Progenitor cell of endocrine pancreas (in vitro differentiated cells): ENCODE results near the gene HOXD11. TPM values are rescaled to one million over a fixed set of nuclear protein-coding genes. Genes with fewer than 3 reads are reported as not detected.

Experiments
- DNase-seq: peaks from one replicate; pipeline ENCODE4 v3.0.0; 2021; ENCODE audit warnings: low spot score; ENCODE audit not compliant: unreplicated experiment
- H3K27ac Mint-ChIP-seq: 2 replicates; pipeline ENCODE4 v1.8.0; 2021; ENCODE audit warnings: mild to moderate bottlenecking, moderate library complexity, mixed read lengths
- H3K27me3 Mint-ChIP-seq: 2 replicates; pipeline ENCODE4 v1.8.0; 2021; ENCODE audit warnings: mixed read lengths
- H3K36me3 Mint-ChIP-seq: 2 replicates; pipeline ENCODE4 v1.8.0; 2022; ENCODE audit warnings: mixed read lengths; ENCODE audit not compliant: insufficient read depth
- H3K4me1 Mint-ChIP-seq: 2 replicates; pipeline ENCODE4 v1.8.0; 2021; ENCODE audit warnings: low read depth, mixed read lengths
- H3K4me3 Mint-ChIP-seq: 2 replicates; pipeline ENCODE4 v1.8.0; 2021; ENCODE audit warnings: low read depth, mild to moderate bottlenecking, moderate library complexity, mixed read lengths
- H3K9me3 Mint-ChIP-seq: 2 replicates; pipeline ENCODE4 v1.8.0; 2021; ENCODE audit warnings: low read depth, mixed read lengths
- total RNA-seq: library from RNA; stranded (reverse); gene quantifications from 2 replicates; pipeline ENCODE4 v1.2.1, GENCODE V29; 2021
- TF ChIP-seq, protein P1 (sequence below): fragments of 200-600 bp; sonication (generic); IDR thresholded peaks from one replicate; pipeline ENCODE4 v1.5.0; 2021; ENCODE audit warnings: antibody characterized with exemption, mild to moderate bottlenecking; ENCODE audit not compliant: unreplicated experiment

The HOXD11 gene
- total RNA-seq, 1 donor from 2014 or later, result not detected

DNA sequence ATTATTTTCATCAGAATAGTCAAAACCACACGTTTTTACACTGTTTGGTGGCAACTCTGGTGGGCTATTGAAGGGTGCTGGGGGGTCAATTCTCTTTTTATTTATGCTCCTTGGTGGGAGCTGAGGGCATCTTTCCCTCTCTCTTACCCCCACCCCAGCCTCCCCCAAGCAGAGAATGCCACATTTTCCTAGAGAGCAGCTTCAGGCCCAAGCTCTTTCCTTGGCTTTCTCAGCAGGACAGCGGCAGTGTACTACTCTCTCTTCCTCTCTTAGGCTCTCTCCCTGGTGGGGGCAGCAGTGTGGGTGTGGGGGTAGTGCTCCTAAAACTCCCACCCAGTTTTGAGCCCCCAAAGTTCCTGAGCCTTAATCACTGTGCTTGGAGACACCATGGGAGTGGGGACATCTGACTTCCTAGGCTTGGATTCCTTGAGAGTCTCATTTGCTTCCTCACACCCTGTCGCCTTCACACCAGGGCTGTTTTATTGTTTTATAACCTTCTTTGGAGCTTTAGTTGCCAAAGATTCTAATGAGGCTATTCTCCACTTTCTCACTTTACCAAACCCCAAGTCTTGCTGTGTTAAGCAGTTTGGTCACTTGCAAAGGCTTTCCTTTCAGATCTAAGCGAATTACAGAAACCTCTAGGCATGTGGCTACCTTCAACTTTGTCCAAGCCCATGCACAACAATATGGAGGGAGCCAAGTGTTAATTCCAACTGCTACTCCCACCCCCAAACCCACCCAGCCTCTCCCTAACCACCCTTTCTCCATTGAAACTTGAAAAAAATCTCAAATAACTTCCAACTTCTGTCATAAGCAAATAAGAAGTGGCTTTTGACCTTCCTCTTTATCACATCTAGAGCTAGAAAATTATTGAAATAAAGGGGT is 38.2 kb downstream of the HOXD11 start:
- no peak for DNase-seq
- no peak overlapping the region for H3K27ac Mint-ChIP-seq
- peaks cover 97% of the 10 kb centered on the region for H3K27me3 Mint-ChIP-seq
- TF ChIP-seq, protein P1, sequence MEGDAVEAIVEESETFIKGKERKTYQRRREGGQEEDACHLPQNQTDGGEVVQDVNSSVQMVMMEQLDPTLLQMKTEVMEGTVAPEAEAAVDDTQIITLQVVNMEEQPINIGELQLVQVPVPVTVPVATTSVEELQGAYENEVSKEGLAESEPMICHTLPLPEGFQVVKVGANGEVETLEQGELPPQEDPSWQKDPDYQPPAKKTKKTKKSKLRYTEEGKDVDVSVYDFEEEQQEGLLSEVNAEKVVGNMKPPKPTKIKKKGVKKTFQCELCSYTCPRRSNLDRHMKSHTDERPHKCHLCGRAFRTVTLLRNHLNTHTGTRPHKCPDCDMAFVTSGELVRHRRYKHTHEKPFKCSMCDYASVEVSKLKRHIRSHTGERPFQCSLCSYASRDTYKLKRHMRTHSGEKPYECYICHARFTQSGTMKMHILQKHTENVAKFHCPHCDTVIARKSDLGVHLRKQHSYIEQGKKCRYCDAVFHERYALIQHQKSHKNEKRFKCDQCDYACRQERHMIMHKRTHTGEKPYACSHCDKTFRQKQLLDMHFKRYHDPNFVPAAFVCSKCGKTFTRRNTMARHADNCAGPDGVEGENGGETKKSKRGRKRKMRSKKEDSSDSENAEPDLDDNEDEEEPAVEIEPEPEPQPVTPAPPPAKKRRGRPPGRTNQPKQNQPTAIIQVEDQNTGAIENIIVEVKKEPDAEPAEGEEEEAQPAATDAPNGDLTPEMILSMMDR, result no peak
- H3K9me3 Mint-ChIP-seq, result no peaks in the 10 kb centered on the region
- H3K4me1 Mint-ChIP-seq, result no peaks in the 10 kb centered on the region
- H3K4me3 Mint-ChIP-seq, result no peak overlapping the region
- no peaks in the 10 kb centered on the region for H3K36me3 Mint-ChIP-seq

DNA sequence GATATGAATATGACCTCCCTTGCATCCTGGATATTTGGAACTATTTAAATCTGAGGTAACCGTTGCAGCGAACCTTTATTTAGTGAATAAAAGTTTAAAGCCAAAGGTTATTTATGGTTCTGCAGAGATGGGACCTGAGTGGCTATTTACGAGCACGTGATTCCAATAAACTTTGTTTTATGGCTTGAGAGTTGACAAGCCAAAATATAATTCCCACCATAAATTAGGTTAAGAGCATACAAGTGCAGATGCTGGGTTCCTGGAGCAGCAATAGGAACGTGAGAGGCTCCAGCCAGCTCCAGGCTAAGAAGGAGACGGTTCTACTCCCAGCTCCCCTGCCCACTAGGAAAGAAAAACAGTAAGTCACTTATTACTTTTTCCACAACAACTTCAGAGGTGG is 39.0 kb downstream of the HOXD11 start:
- DNase-seq, result no peak
- Mint-ChIP-seq H3K4me3 (no peak overlapping the region), H3K27me3 (peaks cover 100% of the 10 kb centered on the region), H3K4me1 (no peaks in the 10 kb centered on the region), H3K36me3 (no peaks in the 10 kb centered on the region), H3K9me3 (no peaks in the 10 kb centered on the region), H3K27ac (no peak overlapping the region)
- TF ChIP-seq, protein P1, result no peak

DNA sequence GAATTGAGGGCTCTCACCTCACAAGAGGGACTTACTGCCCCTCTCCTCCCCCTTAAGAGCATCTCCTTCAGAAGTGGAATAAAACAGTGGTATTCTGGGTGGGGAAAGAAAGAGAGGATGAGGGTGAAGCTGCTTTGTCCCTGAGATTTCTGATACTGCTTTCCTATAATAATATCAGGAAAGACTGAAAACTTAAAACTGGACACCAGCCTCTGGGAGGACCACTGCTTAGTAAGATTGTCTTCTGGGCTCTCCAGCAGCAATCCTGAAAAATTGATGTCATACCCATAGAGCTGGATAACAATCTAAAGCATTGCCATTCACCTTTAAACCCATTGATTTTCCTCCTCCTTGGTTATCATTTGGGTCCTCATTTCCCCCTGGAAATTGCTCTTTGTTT is 39.6 kb downstream of the HOXD11 start:
- TF ChIP-seq, protein P1, result no peak
- H3K27ac Mint-ChIP-seq, result no peak overlapping the region
- H3K27me3 Mint-ChIP-seq, result peaks cover 100% of the 10 kb centered on the region
- DNase-seq, result no peak
- H3K4me1 Mint-ChIP-seq, result no peaks in the 10 kb centered on the region
- H3K36me3 Mint-ChIP-seq, result no peaks in the 10 kb centered on the region
- no peak overlapping the region for H3K4me3 Mint-ChIP-seq
- no peaks in the 10 kb centered on the region for H3K9me3 Mint-ChIP-seq

DNA sequence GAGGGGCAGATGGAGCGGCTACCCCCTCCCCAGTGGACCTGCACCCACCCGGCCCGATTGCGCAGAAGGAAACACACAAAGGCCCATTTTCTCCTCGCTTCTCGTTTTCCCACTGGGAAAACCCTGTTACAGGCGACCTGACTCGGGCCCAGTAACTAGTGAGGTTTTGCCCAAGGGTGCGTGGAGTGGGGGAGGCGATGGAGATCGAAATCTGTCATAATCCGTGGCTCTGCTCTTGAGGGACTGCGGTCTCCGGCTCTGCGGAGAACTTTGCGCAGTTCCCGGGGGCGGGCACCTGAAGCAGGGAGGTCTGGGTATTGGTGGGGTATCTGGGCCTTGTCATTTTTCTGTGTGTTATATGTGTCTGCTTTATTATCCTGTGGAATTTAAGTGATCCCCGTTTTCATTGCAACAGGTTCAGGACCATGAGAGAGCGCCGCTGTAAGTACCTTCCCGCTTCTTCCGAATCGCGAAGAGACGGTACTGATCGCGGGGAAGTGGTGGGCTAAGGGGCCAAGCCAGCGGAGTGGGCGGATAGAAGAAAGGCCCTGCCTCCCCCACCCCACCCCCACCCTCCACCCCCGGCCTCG is 40.2 kb downstream of the HOXD11 start:
- no peaks in the 10 kb centered on the region for H3K9me3 Mint-ChIP-seq
- peaks cover 97% of the 10 kb centered on the region for H3K27me3 Mint-ChIP-seq
- no peak overlapping the region for H3K27ac Mint-ChIP-seq
- H3K4me3 Mint-ChIP-seq, result no peak overlapping the region
- TF ChIP-seq, protein P1, result no peak
- H3K36me3 Mint-ChIP-seq, result no peaks in the 10 kb centered on the region
- no peaks in the 10 kb centered on the region for H3K4me1 Mint-ChIP-seq
- no peak for DNase-seq

DNA sequence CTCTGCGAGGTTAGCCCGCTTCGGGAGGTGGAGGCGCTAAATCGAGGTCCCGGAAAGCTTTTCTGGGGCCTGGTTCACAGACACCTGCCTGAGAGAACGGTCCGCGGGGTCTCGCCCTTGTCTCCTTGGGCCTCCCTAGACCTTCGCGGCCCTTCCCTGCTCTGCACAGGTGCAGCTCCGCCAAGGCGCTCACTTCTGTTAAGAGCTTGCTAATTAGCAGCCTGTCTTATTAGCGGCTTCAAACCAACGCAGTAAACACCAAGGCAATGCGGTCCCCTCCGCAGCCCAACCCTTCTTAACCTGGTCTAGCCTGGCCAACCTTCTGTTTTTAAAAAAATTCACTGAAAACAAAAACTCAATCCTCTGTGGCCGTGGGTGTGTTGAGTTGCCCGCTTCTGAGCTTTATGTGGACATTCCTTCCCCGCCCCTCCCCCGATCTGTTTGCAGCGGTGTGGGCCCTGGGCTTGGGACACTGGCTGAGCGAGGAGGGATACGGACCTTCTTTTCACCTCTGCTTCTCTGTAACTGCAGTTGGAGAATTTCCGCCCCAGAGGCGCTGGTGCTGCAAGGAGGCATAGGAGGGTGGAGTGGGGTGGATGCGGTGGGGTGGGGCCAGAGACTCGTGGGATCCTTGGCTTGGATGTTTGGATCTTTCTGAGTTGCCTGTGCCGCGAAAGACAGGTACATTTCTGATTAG is 40.9 kb downstream of the HOXD11 start:
- Mint-ChIP-seq H3K4me1 (no peaks in the 10 kb centered on the region), H3K9me3 (no peaks in the 10 kb centered on the region), H3K36me3 (no peaks in the 10 kb centered on the region), H3K4me3 (no peak overlapping the region), H3K27me3 (peaks cover 97% of the 10 kb centered on the region), H3K27ac (no peak overlapping the region)
- no peak for DNase-seq
- TF ChIP-seq, protein P1, result no peak
